NCI-H2107 treated with DMSO at 0.1 percent for 48 hours (cell line): ENCODE measurements around the gene SNX32.
A peak's percentile ranks its signal among the peaks of the same experiment; 100 is the strongest.

Source experiments
- DNase-seq: peaks from one replicate; lab custom pipeline; 2025; ENCODE audit not compliant: unreplicated experiment; lab: John Stamatoyannopoulos, UW

The SNX32 gene

DNA sequence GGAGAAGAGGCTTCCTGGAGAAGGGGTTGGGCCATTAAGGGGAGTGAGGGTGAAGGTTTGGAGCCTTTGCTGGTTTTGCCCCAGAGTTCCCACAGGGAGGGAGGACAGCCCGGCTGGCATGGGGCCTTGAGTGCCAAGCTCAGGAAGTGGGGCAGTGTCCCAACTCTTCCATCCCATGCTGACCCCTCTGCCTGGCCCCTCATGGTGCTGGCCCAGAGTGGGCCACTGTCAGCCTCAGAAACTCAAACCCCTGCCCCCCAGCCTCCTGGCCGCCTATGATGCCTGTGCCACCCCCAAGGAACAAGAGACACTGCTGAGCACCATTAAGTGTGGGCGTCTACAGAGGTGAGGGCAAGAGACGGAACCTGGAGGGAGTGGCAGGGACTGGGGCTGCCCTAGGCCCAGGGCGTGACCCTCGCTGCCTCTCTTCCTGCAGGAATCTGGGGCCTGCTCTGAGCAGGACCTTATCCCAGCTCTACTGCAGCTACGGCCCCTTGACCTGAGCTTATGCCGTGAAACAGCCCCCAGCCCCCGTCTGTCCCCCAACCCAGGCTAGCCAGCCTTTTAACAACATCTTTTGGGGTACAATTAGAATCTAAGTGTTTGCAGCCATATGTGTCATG, 31.9 kb downstream of the SNX32 start:
- no peak for DNase-seq

DNA sequence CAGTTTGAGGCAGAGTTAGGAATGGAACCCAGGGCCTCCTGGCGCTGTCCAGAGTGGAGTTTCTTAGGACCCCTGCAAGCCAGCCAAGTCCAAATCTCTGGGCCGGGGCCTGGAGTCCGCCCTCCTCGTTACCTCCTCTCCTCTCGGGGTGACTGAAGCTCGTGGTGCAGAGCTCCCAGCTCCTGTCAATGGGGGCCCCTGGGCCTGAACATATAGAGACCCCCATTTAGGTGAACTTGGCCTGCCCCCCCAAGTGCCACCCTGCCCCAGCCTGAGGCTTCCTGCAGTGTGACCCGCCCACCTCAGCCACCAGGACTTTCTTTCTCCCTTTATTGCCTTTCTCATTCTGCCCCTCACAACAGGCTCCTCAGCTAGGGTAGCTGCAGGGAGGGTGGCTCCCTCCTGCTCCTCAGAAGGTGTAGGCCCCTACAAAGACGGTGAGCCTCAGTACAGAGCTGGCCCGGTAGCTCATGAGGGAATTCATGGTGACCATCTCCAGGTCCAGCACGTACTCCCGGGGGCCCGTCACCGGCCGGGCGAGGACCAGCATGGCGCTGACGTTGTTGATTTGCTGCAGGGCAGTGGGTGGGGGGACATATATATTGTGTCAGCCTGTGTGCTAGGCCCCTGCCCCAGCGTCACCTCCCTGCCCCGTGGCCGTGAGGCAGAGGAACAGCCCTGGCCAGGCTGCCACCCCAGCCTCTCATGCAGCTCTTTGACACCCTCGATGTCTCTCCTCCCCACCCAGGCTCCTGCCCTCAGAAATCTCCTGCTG, 32.9 kb downstream of the SNX32 start:
- no peak for DNase-seq

DNA sequence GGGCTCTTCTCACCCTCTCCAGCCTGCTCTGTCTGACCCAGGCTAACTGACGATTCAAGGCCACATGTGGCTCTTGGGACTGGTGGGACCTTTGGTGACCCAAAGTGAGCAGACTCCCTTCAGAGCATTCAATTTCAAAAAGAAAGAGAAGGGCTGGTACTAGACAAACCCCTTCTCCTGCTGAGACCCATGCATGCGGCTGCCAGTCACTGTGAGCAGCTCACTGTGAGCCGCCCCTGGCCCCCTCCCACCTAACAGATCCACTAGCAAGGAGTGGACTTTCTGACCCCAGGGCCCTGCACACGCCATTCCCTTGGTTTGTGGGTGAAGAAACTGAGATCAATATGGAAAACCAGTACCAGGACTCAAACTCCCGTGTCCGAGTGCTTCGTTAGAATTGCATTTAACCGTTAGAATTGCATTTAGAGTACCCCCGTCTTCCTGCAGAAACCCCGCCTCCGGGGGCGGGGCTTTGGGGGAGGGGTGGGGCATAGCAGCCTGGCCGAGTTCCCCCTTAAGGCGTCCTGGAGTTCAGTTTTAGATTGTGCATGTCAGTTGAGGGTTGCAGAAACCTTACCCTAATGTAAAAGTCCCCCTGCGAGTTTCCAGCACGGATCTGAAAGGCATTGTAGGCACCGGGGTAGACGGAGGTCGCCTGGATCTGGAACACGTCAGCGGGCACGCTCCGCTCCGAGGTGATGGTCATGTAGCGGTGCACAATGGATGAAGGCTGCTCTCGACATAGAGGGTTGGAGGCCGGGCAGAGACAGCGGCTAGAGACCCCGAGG, 33.7 kb downstream of the SNX32 start:
- no peak for DNase-seq

DNA sequence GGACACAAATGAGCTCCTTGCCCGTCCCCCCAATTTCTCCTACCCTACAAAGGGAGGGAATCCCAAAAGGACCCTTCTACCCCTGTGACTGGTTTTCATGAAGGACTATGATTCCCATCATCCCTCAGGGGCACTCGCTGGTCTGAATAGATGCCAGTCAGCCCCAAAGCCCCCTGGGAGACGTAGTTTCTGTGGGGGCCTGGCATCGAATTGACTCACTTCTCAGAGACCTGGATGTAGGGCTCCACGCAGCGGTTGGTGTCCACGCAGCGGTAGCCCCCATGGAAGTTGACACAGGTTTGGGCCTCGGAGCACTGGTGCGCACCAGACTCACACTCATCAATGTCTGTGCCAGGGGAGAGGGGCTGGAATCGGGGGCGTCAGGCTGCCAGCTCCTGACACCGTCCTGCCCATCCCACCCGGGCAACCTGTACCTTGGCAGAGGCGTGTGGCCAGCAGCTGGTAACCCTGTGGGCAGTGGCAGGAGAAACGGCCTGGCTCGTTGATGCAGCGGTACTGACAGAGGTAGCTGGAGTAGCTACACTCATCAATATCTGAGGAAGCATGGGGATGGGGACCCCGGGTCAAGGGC, 34.4 kb downstream of the SNX32 start:
- DNase-seq, result no peak

DNA sequence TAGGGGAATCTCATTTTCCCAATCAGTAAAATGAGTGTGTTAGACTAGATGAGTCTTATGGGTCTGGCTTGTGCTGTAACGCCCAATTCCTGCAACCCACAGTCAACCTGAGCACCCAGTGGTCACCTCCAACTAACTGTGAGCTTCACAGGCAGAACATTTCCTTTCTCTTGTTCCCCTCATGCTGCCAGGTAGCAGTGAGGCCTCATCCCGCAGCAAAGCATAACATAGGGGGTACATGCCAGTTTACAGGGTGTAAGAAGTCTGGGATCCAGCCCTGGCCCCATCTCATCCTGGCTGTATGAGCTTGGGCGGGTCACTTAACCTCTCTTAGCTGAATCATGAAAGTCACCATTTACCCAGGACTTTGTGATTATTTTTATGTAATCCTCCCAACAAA, 35.1 kb downstream of the SNX32 start:
- no peak for DNase-seq

DNA sequence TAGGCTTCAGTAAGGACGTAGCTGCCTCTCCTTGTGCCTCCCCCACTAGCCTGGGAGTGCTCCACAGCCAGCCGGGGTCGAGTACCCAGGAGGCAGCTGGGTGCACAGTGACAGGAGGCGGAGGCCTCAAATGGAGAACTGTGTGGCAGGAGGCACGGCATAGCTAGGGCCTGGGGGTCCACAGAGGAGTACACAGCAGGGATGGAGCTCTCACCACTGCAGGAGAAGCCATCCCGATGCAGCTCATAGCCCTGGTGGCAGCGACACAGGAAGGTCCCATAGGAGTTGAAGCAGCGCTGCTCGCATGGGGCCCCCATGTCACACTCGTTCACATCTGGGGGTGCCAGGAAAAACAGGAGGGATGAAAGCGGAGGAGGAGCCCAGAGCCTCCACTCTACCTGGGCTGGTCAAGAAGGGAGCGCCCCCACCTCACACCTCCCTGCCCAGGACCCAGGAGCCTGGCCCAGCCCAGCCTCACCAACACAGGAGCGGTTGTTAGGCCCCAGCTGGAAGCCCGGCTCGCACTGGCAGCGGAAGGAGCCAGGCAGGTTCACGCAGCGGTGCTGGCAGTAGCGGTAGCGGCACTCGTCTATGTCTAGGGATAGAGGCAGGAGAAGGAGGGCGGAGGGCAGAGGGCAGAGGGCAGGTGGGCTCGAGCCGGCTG, 36.0 kb downstream of the SNX32 start:
- no peak for DNase-seq

DNA sequence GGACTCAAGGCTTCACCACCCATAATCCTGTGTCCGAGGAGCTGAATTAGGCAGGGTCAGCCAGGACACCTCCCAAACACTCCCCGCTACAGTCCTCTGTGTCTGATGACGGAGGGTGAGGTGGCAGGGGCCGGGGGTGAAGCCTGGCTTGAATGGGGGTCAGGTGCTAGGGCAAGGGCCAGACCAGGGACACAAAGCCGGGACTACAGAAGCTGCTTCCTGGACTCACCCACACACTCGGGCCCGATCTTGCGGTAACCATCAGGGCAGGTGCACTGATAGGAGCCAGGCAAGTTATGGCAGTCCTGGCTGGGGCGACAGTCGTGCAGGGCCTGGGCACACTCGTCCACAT, 36.5 kb downstream of the SNX32 start:
- DNase-seq, result no peak

DNA sequence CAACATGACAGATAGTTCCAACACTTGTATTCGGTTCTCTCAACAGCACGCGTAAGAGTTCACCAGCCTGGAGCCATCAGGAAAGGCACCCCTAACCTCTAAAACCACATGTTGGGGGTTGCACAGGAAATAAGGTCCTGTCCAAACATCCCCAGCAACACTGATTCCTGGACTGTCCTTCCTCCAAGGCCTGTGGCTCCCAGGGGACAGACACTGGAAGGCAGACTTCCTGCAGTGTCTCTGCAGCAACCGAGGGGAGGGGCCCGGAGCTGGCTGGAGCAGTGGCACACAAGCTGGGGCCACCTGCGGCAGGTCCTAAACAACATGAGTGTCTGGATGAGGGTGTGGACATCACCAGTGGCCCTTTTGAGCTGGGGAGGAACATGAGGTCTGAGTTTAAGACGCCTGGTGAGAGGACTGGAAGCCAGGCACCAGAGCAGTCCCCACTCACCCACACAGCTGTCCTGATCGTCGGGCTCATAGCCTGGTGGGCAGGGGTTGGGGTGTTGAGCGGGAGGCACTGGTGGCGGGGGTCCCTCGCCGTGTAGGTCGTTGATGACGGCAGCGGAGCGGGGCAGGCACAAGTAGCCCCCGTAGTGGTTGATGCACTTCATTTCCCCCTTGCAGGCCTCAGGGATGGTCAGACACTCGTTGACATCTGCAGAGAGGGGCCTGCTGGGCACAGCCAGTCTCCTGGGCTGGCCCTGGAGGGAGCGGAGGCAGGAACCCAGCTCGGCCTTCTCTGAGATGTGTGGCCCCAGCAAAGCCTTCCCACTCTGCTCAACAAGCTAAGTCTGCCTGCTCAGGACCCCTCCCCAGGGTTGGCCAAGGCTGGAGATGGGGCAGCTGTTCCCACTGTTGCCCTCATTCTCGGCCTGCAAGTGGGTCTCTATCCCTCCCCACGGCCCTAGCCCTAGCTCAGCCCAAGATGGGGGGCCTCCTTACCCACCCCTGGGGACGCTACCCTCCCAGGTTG, 37.2 kb downstream of the SNX32 start:
- DNase-seq, result no peak

DNA sequence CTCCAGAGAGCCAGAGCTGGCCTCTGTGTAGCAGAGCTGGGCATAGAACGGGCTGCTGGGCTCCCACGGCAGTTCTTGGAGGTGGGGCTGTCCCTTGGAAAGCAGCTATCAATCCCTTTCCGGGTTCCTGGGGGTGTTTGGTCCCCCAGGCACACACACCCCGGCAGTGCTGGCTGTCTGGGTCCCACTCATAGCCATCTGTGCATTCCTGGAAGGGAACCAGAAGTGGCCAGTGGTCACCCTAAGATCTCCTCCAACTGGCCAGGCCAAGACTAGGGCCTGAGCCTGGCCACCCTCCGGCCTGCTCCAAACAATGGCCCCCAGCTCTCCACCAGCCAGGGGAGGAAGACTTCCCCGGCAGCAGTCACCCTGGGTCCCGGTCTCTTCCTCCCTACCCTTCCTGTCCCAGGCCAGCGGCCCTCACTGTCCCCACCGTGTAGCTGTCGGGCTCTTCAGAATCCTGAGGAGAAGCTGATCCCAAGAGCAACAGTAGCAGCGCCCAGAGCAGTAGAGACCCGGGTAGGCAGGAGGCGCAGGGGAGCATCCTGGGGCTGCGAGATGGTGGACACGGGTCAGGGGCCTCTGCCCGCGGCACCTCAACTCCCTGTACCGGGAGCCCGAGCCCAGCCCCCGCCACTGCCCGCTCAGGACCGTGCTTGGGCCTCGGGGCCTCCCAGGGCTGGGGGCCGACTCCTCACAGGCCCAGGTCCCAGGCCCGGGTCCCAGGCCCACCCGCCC, 38.2 kb downstream of the SNX32 start:
- no peak for DNase-seq

DNA sequence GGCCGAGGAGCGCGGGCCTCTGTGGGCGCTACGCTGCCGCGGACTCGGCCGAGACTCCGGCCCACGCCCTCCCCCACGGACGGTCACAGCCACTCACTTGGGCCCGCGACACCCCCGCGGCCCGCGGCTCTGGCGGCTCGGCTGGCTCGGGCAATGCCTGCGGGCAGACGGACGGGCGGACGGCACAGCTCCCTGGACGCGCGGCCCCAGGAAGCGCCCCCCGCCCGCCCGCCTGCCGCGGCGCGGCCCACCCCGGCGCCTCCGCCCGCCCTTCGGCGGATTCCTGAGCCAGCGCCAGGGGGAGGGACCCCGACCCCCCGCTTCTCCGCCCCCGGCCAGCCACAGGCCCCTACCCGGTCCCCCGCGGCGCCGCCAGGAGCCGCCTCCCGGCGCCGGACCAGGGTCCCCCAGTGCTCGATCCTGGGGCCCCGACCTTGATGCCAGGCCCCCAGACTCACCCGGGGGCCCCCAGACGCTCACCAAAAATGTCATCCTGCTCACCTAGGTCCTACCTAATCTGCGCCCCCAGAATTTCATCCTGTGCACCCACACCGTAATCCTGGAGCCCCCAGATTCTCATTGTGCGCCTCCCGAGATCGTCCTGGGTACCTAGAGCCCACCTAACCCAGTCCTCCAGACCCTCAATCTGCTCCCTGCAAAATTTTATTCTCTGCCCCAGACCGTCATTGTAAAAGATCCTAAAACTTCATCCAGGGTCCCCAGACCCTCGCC, 39.0 kb downstream of the SNX32 start, which contains the start of gene EFEMP2:
Gene EFEMP2 (minus strand): TSS at position 215 of the 732 bp plus-strand sequence. CDS start 446 bp downstream, outside the sequence.
- DNase-seq, result no peak

DNA sequence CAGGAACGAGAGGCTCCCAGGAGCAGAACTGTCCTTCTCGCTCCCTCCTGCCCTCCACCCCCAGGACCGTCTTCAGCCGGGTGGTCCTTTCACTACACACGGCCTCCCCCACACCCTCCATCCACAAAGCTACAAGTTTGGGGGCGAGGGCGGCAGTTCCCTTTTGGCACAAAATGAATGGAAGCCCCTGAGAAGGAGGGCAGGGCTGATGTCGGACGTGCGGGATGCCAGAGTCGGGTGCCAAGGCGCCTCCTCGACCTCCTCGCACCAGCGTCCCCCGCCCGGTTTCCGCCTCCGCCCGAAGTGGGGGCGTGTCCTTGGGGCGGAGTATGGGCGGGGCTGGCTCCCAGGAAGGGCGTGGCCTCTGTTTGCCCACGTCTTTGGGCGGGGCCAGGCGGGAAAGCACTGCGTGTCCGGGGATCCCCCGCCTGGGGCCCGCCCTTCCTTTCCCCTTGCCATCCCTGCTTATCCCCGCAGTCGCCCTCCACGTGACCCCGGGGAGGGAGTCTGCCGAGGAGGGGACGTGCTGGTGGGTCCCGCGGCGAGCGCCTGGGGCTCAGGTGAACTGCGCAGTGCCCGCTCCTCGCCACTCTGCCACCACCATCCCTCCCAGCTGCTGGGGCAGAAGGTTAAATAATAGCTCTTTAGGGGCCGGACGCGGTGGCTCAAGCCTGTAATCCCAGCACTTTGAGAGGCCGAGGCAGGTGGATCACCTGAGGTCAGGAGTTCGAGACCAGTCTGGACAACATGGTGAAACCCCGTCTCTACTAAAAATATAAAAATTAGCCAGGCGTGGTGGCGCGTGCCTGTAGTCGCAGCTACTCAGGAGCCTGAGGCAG, 39.8 kb downstream of the SNX32 start:
- peak; percentile 30 for DNase-seq

DNA sequence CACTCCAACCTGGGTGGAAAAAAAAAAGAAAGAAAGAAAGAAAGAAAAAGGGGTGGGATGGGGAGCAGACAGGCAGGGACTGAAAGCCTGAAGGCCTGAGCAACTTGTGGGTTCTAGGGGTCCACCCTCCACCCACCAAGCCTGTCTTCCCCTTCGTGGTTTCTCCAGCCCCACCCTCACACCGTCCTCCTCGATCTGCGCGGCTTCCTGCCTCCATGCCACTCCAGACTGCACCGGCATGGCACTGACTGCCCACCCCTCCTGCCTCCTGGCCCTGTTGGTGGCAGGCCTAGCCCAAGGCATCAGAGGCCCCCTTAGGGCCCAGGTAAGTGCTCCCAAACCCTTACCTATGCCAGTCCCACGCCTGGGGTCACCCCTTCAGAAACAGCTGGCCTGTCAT, 45.9 kb downstream of the SNX32 start, which contains the start of gene CTSW:
Gene CTSW (plus strand): TSS at position 221 of the 400 bp plus-strand sequence. CDS start 18 bp downstream, at position 239.
- no peak for DNase-seq

DNA sequence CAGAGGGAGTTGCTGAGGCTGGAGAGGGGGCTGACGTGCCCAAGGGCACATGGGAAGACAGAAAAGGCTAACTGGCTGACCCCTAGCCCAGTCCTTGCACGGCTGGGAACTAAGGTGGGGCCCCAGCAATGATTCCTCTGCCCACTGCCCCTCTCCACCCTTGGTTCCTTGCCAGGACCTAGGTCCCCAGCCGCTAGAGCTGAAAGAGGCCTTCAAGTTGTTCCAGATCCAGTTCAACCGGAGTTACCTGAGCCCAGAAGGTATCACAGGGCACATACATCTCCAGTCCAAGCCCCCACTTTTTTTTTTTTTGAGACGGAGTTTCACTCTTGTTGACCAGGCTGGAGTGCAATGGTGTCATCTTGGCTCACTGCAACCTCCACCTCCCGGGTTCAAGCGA, 46.3 kb downstream of the SNX32 start:
- no peak for DNase-seq

DNA sequence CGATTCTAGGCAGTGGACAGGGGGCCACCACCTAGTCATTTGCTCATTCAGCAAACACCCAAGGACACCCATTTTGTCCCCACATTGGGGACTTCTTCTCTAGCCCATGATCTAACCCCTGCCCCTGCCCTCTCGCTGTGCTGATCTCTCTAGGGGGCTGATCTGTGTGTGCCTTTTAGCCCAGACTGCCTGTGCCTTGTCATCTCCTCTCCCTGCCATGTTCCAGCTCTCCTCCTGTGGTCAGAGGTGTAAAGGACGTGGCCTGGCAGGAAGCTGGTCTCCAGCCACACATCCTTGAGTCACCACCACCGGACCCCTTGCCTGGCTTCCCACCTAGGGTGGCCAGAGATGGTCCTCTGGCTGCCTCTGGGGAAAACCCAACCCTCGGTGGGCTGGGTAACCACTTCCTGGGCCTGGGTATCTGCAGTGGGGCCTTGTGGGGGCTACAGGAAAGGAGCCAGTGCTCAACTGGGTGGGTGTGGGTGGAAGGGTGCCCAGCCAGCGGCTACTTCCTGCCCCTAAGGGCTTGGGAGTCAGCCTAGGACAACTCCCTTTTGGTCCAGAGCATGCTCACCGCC, 47.2 kb downstream of the SNX32 start:
- no peak for DNase-seq

DNA sequence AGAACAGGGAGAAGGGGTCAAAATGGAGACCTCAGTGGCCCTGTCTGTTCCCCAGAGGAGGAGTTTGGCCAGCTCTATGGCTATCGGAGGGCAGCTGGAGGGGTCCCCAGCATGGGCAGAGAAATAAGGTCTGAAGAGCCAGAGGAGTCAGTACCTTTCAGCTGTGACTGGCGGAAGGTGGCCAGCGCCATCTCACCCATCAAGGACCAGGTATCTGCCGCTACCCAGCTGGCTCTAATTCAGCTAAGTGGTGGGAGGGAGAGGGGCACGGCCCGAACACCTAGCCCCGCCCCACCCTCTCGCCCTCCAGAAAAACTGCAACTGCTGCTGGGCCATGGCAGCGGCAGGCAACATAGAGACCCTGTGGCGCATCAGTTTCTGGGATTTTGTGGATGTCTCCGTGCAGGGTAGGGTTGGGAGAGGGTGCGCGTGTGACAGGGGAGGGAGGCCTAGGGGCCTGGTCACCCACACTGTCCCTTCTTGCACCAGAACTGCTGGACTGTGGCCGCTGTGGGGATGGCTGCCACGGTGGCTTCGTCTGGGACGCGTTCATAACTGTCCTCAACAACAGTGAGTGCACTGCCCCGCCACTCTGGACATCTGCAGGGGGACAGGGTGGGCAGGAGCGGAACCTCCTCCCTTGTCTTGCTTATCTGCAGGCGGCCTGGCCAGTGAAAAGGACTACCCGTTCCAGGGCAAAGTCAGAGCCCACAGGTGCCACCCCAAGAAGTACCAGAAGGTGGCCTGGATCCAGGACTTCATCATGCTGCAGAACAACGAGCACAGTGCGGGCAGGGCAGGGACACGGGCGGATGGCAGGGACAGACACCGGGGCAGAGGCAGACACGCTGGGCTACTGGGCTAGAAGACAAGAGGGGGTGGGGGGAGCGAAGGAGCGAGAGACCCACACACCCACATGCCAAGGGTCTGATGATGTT, 48.6 kb downstream of the SNX32 start:
- DNase-seq, result no peak
